ENCODE data around the gene NOC3L. TPM values are rescaled to one million over a fixed set of nuclear protein-coding genes. Genes with fewer than 3 reads are reported as not detected.
"Not testable (repeated sequence)": the region's sequence is repeated elsewhere in the genome, so short reads cannot be mapped to it uniquely, and the experiment has no call there.

The NOC3L gene
- total RNA-seq, 1 donor from 2014 or later, result 11.0 TPM

DNA sequence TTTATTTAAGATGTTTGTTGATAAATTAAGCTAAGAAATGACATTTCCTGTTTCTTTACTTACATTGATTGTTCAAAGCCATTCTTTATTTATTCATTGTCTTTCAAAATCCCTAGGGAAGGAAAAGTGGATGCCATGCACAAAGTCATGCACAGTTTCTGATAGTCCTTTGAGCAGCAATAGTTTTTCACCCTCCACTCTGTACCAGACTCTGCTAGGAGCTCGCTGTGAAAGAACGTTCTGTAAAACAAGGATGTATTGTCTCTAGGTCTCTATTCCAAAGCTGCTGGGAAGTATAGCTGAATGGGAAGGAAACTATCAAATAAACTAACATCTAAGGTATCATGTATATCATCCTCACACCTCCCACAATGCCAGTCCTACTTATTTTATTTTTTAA lies 7.8 kb upstream of the NOC3L start:
- ATAC-seq (no peak), DNase-seq (no peak)

DNA sequence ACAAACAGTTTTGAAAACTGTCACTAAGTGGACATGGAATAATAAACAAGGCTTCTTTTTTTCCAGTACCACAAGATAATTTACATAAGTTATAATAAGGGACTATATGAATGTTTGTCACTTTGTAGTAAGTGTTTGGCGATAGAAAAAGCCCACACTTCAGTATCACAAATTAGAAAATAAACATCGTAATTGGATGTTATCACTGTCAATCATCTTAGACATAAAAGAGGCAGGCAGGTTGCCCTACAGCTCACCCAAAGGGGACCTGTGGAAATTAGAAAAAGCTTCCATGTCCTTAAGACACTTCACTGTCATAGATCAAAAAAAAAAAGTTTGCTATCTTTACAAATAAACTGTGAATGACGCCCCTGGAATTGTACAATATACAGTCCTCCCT lies 3.6 kb upstream of the NOC3L start:
- DNase-seq, result no peak
- intact Hi-C loops (cut with micrococcal nuclease), result no loop called here
- no peak for ATAC-seq

More for the DNA sequence above, 7.8 kb upstream of the NOC3L start:
- intact Hi-C loops (cut with micrococcal nuclease), result no loop called here

DNA sequence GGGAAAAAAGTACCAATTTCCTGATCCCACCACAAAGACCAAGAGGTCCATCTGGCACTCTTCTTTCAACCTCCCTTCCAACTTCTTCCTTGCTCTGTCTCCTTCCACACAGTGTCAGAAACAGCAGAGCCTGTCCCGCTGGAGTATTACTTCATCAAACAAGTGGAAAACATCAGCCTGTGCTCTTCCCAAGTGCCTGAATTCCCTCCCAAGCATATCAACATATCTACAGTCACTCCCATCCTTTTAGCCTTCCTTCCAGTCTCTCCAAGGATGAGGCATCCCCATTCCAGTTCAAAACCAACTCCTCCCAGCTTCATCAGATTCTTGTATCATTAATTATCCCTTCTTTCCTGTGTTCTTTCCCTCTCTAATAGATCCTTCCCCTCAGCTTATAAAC lies 1.7 kb upstream of the NOC3L start:
- intact Hi-C loops (cut with micrococcal nuclease), result no loop called here
- no peak for ATAC-seq
- no peak for DNase-seq

DNA sequence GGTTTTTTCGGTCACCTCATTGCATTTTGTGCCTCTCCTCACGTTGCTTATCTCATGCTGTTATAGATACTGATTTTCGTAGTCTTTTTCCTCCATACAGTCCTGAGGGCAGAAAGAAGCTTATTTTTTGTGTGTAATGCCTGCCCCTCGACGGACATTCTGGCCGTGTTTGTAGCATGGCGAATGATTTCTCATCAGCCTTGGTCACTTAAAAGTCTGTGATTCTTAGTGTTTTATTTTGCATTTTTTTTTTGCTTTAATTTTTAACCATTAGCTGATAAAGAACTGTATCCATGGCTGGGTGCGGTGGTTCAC lies 469 bp upstream of the NOC3L start:
- intact Hi-C loops (cut with micrococcal nuclease), result no loop called here
- DNase-seq, result no peak
- ATAC-seq, result peak; percentile 17

DNA sequence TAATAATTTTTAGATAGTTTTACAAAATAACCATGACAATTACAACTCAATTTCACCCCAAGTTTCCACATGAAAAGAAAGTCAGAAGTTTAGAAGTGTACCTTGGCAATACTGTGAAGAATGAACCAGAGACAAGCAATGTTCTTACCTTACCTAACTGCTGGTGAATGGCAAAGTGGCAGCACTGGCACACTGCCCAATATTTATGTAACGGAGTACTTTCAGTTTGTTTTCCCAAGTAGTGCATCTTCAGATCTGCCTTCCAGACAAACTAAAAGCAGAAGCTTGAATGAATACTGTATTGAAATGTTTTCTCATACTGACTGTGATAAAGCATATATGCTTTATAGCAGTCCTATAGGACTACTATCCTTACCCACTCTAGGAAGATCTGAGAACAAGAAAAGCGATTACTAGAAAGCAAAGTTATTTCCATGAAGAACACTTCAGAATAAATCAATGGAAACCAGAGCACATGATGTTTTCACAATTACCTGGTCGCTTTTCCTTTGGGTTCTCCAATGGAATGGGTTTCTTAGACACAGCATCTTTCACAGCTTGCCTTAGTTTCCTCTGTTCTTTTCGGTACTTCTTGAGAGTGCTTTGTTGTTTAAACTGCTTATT lies 1.5 kb downstream of the NOC3L start:
- ATAC-seq (no peak), DNase-seq (no peak)
- intact Hi-C loops (cut with micrococcal nuclease), result no loop called here

DNA sequence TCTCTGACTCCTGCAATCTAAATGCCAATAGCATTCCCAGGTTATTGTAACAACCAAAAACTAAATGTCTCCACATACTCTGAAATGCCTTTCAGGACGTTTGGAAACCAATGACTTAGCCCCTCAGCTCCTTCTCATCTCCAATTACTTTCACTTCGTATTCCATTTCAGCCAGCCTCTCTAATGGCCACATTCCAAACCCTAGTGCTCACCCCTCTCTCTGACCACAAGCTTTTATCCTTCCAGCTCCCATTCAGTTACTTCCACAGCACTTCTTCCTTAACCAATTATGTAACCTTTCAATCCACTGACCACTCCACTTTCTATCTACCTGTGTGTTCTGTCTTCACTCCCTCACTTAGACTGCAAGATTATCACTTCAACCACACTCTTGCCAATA lies 4.3 kb downstream of the NOC3L start:
- DNase-seq (no peak), ATAC-seq (no peak)
- intact Hi-C loops (cut with micrococcal nuclease), result no loop called here

DNA sequence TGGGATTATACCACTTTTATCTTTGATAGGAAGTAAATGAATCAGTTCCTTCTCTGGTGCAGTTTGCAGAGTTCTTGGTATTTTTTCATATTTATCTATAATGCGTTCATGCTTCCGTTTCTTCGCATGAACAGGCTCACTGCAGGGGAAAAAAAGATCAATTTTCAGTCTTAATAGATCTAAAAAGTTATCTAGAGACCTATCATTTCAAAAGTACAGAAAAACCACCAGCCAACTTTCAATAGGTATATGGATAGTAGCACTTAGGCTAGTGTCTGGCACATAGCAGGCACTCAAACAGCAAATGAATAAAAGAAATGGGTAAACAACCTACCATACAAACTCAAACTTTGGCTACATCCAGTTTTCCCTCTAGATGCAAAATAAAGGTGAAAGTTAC lies 5.5 kb downstream of the NOC3L start:
- ATAC-seq, result no peak
- DNase-seq, result no peak
- intact Hi-C loops (cut with micrococcal nuclease), result no loop called here

DNA sequence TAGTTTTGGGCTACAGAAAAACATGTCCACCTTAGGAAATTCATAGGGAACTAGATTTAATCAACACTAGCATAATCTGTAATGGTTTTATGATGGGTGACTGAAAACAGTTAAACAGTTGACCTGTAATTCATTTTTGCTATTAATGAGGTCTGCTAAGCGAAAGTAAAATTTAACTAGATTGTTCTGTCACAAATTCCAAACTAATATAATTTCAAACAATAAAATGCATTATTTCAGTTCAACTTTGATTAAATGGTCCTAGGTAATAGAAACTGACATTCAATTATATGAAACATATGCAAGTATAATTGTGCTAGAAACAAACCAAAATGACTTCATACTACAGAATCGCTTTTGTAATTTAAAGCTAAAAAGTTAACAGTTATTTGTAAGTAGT lies 6.9 kb downstream of the NOC3L start:
- no peak for ATAC-seq
- intact Hi-C loops (cut with micrococcal nuclease), result no loop called here

DNA sequence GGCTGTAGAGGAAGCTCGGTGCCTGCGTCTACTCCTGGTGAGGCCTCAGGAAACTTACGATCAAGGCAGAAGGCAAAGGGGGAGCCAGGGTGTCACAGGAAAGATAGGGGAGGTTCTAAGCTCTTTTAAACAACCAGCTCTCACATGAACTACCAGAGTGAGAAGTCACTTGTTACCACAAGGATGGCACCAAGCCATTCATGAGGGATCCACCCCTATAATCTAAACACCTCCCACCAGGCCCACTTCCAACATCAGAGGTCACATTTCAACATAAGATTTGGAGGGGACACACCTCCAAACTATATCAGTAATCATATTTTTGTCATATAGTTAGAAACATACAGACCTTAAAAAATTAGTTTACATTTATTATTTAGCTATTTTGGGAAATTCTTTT lies 9.4 kb downstream of the NOC3L start:
- DNase-seq (no peak), ATAC-seq (no peak)
- intact Hi-C loops (cut with micrococcal nuclease), result no loop called here

More for the DNA sequence above, 6.9 kb downstream of the NOC3L start:
- no peak for DNase-seq

DNA sequence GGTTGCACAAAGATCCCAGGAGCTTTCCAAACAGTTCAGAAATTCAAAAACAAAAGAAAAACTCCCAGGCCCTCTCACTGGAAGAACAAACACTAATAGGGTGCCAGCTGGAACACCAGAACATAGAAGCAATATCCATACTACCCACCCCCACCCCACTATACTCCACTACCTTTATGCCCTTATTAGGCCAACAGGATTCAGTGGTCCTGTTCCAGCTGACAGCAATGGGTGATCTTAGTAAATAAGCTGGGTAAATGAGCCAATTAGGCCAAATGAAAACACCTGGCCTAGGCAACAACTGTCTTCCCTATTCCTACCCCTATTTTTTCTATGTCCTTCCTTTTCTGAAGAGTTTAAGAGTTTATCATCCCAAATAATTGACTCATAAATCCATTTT lies 11.7 kb downstream of the NOC3L start:
- intact Hi-C loops (cut with micrococcal nuclease), result no loop called here
- ATAC-seq (no peak), DNase-seq (no peak)

DNA sequence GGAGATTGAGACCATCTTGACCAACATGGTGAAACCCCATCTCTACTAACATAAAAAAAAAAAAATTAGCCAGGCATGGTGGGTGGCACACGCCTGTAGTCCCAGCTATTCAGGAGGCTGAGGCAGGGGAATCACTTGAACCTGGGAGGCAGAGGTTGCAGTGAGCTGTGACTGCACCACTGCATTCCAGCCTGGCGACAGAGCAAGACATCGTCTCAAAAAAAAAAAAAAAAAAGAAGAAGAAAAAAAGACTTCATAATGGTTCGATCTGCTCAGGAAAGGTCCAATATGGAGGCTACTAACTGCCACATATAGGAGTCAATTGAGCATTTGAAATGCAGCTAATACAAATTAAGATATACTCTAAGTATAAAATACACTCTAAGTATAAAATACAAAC lies 12.2 kb downstream of the NOC3L start:
- ATAC-seq; intact Hi-C loops (cut with micrococcal nuclease); DNase-seq: not testable (repeated sequence)

DNA sequence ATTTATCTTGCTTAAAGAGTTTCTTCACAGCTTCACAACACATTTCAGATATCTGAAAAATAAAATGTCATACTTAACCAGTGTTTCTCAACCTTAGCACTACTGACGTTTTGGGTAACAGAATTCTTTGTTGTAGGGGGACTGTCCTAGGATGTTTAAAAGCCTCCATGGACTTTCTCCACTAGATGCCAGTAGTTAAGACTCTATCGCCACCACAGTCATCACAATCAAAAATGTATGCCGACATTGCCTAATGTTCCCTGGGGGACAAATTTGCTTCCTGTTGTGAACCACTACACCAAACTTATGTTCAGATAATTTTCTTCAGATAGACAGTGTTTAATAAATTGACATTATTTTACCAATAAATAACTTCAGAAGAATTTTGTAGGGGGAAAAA lies 13.4 kb downstream of the NOC3L start:
- ATAC-seq (no peak), DNase-seq (no peak)
- intact Hi-C loops (cut with micrococcal nuclease), result no loop called here

DNA sequence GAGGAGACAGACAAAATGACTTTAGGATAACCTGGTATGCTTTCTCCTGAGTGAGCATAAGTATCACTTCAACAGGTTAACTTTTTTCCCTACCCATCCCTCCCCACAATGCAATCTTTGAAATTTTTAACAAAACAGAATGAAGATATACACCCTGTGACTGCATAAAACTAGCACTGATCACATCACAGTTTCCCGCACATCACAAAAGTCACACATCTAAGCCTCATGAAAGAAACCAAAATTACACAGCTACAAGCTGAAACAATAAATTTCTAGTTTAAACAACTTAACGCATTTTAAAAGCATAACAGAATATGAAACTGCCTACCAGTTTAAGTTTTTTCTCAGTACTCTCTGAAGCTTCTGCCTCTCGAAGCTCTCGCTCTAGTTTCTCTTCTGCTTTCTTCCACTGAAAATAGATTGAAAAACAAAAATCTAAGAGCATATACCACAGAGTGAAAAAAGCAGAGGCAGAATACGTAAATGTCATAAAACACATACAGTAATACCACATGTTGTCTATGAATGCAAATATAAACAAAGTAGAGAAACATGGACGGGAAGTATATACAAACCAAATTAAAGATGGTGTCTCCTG lies 18.1 kb downstream of the NOC3L start:
- intact Hi-C loops (cut with micrococcal nuclease), result no loop called here
- DNase-seq (no peak), ATAC-seq (no peak)

DNA sequence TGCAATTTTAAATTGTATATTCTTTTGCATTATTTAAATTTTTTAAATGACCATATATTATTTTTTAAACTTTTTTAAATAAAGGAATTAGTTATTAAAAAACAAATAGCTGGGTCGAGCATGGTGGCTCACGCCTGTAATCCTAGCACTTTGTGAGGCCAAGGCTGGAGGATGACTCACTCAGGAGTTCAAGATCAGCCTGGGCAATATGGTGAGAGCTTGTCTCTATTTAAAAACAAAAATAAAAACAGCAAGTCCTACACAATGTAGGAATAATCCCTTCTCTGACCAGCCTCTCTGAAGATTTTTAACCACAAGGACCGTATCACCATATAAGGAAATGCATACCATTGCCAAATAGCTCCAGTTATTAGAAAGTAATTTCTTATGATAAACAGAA lies 19.6 kb downstream of the NOC3L start:
- no peak for DNase-seq
- no peak for ATAC-seq
- intact Hi-C loops (cut with micrococcal nuclease), result no loop called here

DNA sequence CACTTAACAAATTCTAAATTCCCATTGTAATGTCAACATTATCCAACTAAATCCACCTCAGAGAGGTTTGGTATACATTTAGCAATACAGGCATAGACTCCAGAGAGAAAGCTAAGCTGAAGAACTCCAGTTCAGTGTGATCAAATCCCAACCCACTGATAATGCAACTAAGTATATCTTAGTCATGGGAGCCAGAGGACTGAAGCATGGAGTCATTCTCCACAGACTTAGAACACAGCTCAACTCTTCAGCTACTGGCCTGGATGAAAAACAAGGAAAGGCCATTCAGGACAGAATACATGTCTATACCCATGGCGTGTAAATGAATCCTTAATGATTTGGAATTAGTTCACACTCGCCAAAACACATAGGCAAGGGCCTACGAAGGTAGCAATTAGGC lies 27.9 kb downstream of the NOC3L start:
- ATAC-seq, result no peak
- DNase-seq, result no peak
- intact Hi-C loops (cut with micrococcal nuclease), result no loop called here

DNA sequence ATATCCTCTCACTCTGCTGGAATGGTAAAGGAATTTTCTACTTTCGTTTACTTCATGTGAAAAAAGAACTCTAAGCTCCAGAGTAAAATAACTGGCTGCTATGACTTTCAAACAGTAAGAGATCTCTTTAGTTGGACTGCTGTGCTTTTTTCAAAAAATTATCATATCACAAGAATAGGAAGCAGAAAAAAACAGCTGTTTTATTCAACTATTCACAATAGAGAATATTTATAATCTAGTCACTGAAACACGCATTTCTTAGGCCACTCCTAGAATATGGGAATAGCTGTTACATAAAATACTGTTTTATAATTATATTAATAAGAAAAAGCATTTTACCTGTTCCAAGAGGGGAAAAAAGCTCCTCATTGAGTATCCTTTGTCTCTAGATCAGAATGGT lies 29.7 kb downstream of the NOC3L start:
- ATAC-seq, result no peak
- DNase-seq, result no peak
- intact Hi-C loops (cut with micrococcal nuclease), result no loop called here

DNA sequence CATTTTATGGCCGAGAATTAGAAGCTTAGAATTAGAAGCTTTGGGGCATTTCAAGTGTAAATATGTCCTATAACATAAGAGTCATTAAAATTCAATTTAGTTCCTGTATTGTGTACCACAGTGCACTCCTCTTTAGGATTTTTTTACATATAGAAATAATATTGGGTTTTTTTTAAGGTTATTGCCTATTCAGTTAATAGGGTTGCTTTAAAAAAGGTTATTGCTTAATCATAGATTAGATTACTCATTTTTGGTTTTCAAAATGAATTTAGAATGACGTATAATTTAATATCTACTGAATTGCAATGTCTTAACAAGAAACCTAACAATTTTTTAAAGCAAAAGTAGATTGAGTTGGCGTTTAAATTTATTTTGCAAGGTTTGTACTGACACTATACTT lies 34.1 kb downstream of the NOC3L start:
- intact Hi-C loops (cut with micrococcal nuclease), result no loop called here

DNA sequence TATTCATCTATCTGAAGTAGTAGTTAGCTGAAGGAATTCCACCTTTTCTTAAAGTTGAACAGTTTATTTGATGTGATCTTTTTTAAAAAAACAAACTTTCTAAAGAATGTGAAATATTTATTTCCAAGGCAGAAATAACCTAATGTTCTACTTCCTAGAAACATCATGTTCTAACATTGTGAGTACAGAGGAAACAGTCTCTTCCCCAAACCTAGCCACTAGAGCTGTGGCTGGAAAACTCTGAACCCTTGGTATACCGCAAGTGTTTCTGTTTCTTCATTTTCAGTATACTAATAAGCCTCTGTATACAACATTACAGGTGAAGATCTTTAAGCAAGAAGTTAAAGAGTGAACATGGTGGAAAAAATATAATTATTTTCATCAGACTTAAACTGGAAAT lies 35.1 kb downstream of the NOC3L start:
- intact Hi-C loops (cut with micrococcal nuclease), result no loop called here
- DNase-seq (no peak), ATAC-seq (no peak)

More for the DNA sequence above, 34.1 kb downstream of the NOC3L start:
- ATAC-seq (no peak), DNase-seq (no peak)

DNA sequence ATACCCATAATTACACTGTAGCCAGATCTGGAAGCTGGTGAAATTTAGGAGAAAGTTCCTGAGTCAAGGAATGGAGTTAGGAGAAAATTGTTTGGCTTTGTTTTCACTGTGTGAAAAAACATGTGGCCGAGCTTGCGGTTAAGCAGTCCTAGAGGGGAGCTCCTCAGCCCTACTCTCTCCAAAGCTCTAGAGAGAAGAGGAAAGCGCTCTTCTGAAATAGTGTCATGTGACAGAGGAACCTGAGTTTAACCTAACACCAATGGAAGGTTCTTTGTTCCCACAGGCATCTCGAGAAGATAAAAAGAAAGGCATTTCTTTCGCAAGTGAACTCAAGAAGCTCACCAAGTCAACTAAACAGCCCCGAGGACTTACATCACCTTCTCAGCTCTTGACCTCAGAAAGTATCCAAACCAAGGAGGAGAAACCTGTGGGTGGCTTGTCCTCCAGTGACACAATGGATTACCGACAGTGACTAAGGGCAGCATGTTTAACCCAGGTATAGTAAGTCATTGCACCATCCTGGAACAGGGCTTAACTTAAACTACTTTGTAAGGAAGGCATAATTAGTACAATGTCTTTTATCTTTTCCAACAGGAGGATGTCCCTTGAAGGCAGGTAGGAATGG lies 38.0 kb downstream of the NOC3L start:
- intact Hi-C loops (cut with micrococcal nuclease), result no loop called here
- ATAC-seq, result no peak
- no peak for DNase-seq

DNA sequence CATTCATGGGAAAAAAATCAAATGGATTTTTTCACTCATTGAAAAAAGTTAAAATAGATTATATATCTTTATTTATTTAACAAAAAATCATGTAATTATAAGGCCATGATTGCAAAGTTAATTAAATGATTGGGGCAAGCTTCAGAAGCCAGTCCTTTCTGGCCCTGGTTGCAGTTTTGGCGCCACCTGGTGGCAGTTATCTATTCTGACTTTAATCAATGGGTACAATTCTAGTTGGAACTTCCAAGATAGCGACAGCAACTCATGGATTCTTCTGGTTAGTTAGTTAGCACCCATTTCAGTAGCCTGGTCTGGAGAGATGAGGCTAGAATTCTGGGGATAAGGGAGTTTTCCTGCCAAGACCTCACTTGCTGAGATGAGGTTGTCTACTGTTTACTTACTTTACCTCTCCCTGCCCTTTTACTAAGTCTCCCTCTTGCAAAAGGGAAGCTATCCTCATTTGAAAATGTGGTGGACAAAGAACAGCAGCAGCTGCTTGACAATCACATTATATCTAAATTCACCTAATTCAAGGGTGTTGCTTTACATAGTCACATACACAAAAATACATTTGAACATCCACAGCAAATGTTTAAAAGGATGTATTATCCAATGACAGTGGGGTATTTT lies 42.3 kb downstream of the NOC3L start:
- intact Hi-C loops (cut with micrococcal nuclease), result loop anchor here (2.0 kb wide), 1 partner anchor 404 kb away; no protein-coding TSS in a partner anchor
- ATAC-seq (peak; percentile 59), DNase-seq (peak; percentile 70)

DNA sequence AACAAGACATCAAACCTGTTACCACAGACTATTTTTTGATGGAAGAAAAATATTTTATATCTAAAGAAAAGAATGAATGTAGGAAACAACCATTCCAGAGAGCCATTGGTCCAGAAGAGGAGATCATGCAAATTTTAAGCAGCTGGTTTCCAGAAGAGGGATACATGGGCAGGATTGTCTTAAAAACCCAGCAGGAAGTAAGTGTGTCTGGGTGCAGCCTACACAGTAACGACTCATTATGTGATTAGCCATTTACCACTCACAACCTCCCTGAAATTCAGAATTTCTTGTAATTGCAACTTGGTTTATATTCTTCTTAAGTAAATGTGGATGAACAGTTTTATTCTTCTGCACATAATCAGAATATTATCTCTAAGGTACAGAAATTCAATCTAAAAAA lies 46.2 kb downstream of the NOC3L start:
- intact Hi-C loops (cut with micrococcal nuclease), result loop anchor here (10.0 kb wide), 1 partner anchor 242 kb away; no protein-coding TSS in a partner anchor
- DNase-seq, result no peak
- no peak for ATAC-seq
